GM20431 (cell line): ENCODE data around the gene SRCIN1.

ENCODE experiments used
- in situ Hi-C: fragments of 300-500 bp; cut with MseI, MboI; formaldehyde crosslinking; loops from one replicate; pipeline ENCODE4 v1.15.0; 2020; ENCODE audit warnings: low sequenced_read_pairs; ENCODE audit not compliant: unreplicated experiment

SRCIN1 gene

DNA sequence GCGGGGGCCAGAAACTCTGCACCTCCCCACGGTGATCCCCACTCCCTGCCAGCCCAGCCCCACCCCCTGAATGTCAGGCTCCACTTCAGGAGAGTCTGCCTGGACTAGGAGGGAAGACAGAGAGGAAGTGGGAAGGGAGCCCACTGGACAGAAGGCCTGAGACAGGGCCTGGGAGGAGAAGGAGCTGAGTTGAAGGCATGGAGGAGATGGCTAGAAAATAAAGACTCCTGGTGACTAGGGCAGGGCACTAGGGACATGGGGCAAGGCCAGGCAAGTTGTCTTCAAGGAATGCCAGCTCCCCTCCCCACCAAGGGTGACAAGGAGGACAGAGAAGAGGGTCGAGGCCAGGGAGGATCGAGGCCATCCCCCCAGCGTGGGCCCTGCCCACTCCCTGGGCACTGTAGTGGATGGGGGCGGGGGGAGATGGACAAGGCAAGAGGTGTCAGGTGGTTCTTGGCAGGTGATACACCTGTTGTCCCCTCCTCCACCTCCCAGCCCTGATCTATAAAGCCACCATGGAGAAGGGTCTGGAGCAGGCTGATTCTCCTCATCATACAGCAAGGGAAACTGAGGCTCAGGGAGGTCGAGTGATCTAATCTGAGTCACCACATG lies 19.7 kb downstream of the SRCIN1 start:
- in situ Hi-C loops = no loop called here

DNA sequence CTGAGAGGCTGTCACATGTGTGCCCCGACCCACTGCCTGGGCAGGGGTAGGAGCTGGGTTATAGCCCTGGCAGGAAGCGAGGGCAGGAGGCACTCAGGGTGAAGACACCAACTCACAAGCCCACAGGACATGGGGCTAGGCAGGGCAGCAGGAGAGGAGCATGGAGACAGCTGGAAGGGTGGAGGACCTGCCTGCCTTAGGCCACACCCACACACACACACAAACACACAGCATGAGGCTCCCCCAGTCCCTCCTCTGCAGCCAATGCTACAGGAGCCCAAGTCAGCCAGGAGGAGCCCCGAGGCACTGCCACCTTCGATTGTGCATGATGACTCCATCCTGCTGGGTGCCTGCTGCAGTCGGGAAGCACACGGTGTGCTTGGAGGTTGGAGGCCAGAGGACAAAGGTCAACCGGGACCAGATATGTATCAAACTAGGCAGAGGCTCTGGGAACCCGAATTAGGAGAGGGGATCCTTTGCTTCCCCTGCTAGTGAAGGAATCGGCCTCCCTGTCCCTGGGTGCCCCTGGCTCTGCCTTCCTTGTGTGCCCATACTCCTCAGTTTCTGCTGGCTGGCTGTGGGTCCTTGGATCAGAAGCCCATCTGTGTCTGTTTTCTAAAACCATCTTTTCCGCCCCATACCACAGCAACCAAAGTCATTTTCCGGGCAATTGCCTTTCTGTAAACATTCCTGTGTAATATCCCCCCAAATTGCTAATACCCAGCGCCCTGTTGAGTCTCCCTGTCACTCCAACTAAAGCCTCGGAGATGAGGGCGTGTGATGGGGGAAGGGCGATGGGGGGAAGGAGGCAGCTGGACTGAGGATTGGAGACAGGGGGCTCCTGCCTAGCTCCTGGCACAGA lies 20.5 kb downstream of the SRCIN1 start:
- in situ Hi-C loops = no loop called here

DNA sequence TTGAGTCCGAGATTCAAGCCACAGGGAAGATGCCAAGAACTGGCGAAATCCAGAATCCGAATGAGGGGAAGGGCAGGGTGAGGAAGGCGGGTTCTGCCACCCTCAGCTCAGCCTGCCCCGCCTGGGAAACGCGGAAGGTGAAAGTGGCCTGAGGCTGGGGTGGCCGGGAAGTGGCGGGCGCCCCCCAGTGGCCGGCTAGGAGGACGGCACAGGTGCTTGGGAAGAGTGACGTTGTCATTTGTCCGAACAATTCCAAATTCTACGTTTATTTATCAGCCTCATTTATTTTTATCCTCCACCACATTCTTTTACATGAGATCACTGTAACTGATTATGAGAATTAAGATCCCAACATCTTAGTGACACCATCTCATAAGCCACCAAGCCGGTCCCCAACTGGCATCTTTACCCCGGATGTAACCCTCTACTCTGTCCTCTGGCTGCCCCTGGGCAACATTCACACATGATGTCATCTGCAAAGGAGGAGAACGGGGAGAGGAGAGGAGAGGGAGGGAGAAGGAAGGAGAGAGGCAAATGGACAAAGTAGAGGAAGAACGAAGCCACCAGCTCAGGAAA lies 21.3 kb downstream of the SRCIN1 start:
- in situ Hi-C loops = no loop called here

DNA sequence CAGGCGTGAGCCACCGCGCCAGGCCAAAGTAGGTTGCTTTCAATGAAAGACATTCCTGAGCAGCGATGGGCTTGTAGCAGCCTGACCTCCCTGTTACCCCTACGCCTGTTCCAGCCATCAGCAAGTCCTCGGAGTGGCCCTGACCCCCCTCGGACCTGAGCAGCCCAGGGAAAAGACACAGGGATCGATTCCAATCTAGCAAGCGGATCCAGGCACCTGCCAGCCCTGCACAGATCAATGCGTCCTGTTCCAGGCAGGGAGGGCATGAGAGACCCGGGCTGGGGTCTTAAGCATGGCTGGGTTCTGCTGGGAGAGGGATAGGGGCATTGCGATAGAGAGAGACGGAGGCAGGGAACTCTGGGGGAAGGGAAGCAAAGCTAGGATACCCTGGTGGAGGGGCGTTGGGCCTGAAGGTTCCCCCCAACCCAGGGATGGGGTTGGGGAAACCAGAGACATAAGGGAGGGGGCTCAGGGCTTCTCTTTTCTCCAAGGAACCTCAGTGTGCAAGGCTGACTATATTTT lies 21.9 kb downstream of the SRCIN1 start:
- in situ Hi-C loops = no loop called here

DNA sequence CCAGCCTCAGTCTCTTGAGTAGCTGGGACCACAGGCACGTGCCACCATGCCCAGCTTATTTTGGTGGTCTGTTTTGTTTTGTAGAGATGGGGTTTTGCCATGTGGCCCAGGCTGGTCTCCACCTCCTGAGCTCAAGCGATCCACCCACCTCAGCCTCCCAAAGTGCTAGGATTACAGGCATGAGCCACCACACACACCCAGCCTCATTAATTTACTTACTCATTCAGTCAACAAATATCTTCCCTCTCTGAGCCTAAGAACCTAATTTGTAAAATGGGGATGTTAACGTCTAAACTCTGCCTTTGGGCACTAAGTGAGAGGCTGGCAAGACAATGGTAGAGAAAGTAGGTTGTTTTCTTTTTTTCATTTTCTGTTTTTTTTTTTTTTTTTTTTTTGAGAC lies 22.6 kb downstream of the SRCIN1 start:
- in situ Hi-C loops = no loop called here

DNA sequence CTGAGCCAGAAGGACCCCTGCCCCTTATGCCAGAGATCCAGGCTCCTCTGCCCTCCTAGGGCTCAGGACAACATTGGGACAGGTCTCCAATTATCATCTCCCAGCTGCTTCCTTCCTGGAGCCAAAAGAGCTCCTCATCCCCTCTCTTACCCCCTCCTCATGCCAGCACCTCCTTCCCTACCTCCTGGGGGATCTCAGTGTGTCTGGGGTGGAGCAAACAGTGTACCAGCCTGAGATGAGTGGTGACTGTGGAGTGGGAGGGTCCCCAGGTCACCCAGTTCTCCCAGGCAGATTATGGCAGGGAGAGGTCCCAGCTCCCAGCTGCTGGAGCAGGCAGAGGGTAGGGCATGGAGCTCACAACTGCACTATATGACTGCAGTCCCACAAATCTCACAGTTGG lies 23.7 kb downstream of the SRCIN1 start:
- in situ Hi-C loops = no loop called here

DNA sequence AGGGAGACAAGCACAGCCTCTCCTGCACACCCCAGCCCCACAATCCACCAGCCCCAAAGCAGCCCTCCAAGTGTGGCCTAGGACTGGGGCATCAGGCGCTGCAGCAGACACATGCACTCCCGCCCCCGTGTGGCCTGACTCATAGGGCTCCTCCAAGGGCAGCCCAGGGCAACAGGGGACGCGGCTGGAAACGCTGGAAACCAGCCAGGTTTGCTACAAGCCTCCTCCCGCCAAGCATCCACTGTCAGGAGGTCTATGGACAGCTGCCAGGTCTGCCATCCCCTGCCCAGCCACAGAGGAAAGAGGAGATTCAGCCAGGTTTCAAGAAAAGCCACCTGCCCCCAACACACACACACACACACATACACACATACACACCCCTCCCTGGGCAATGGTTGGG lies 25.8 kb downstream of the SRCIN1 start:
- in situ Hi-C loops = no loop called here

DNA sequence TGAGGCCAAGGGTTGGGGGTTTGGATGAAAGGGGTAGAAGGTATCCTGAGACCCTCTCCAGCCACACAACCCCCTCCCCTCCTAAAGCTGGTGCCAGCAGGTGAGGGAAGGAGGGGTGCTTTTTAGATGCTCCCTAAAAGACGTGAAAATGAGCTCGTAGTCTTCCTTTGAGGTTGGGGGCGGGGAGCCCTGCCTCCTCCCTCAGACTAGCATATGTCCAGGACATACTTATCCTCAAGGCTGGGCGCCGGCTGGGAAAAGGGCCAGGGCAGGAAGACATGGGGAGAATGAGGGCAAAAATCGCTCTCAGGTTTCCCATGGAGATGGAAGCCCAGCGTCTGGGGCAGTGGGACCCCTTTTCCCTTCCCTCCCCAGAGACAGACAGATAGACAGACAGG lies 26.7 kb downstream of the SRCIN1 start:
- in situ Hi-C loops = no loop called here

DNA sequence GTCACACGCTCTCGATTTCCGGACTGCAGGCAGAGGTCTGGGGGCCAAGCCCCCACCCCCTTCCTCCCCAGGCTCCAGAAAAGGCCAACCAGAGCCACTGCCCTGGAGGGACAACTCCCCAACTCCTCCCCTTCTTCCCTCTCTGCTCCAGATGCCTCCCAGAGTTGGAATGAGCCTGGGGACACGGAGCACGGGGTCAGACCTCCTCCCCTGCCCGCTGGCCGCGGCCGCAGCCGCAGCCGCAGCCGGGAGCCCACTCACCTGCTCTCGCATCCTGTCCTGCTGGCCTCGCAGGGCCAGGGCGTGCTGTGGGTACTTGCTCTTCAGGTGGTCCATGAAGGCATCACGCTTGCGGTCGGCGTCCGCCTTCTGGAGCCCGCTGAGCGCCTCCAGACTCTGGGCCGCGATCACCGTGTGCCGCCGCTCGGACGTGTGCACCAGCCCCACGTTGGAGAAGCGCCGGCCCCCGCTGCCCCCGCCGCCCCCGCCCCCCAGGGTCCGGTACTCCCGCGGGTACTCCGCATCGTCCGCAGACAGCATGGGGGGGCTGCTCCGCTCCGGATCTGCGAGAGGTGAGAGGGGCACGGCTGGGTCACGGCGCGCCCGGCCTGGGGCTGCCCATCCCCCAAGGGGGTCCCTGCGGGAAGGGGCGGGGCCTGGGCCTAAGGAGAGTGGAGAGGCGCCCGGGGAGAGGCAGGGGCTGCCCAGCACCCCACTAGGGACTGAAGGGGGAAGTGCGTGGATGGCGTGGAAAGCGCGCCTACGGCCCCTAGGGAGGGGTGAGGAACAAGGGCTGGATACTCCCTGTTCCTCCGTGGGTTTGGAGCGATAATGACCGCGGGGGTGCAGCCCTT lies 27.3 kb downstream of the SRCIN1 start:
- in situ Hi-C loops = no loop called here

DNA sequence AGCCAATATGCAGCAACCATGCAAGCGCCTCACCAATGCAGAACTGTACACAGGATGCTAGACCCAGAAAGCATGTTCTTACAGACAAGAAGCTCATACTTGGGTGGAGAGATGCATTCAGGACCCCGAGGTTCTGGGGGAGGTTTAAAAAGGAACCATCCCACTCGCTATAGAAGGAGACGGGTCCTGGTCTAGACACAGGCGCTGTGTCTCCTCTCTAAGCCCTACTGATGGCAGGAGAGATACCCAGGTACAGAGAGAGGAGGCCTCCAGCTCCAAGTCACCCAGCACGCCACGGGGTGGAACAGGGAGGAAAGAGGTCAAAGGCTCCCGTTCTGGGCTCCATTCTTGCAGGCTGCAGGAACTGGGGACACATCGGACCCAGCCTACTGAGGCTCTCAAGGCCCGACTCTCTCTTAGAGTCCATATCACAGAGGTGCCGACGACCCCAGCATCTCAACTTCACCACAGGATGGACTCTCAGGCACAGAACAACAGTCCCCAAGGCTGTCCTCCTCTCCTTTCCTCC lies 28.0 kb downstream of the SRCIN1 start:
- in situ Hi-C loops = no loop called here

DNA sequence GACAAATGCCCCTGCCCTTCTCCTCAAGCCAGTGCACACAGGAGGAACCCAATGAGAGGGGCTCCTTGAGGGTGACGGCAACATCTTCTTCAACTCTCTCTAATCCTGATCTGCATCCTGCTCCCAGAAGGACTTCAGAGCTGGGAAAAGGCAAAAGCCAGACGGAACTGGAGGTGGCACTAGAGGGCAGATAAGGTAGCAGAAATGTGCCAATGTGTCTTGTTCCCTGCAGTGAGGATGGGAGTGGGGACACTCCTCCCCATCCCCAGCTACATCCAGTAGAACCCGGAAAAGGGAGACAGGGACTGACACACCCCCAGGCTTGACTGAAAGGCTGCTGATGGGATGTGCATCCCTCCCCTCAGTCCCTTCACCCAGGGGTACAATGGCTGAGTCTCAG lies 28.5 kb downstream of the SRCIN1 start:
- in situ Hi-C loops = no loop called here

DNA sequence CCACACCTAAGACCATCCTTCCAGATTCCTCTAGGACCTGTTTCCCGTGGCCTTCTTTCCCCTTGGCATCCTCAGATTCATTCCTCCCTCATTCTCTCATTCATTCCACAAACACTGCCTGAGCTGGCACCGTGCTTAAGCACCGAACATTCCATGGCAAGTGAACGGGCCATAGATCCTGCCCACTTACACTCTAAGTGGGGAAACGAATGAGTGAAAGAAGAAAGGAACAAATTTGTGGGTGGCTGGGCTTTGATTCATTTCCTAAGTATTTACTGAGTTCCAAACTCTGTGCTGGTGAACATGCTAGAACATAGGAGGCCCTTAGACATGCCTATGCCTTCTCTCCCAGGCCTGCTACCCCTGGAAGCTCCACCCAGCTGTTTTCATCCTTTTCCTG lies 30.0 kb downstream of the SRCIN1 start:
- in situ Hi-C loops = no loop called here

DNA sequence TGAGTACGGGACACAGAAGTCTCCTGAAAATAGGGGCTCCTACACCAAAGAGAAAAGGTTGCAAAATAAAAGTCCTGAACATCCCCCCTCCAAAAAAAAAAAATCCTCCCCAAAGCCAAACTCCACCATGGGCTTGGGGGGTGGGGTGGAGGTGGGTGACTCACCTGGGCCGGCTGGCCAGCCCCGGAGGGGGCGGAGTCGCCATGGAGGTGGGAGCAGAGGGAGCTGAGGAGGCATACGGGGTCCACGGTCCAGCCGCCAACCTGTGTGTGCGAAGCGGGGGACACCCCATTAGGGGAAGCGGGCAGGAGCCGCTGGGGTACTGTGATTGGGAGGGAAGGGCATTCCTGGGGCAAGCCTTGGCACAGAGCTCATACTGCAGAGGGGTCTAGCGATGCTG lies 31.0 kb downstream of the SRCIN1 start:
- in situ Hi-C loops = loop anchor here (25.0 kb wide), 1 partner anchor 88 kb away; the partner anchor contains the start of gene EPOP

DNA sequence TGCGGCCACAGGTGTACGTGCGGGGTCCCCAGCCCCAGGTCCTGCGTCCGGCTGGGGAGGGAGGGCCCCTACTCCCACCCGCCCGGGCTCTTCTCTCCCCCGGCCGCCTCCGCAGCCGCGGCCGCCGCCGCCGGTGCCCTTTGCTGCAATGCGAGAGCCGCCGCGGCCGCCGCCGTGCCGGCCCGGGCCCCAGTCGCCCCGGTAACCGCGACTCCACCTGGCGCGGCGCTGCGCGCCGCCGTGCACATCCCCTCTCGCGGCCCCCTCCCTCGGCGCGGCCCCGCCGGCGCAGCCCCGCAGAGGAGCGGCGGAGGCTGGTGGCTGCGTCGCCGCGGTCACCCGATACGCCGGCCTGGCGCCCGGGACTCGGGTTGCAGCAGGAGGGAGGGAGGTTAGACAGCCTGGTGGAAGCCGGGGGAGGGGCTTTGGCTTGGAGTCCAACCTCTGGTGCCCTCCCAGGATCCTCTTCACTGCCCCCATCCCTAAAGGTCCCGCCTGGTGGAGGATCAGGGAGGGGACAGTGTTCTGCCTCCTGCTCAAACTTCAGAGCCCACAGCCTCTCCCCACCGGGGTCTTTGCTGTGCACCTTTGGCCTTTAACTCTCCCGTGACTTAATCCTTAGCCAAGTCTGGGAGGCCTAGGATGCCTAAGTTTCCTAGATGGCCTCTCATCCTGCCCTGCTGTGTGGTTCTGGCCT lies 32.9 kb downstream of the SRCIN1 start:
- in situ Hi-C loops = loop anchor here (25.0 kb wide), 1 partner anchor 89 kb away; the partner anchor contains the start of gene EPOP

DNA sequence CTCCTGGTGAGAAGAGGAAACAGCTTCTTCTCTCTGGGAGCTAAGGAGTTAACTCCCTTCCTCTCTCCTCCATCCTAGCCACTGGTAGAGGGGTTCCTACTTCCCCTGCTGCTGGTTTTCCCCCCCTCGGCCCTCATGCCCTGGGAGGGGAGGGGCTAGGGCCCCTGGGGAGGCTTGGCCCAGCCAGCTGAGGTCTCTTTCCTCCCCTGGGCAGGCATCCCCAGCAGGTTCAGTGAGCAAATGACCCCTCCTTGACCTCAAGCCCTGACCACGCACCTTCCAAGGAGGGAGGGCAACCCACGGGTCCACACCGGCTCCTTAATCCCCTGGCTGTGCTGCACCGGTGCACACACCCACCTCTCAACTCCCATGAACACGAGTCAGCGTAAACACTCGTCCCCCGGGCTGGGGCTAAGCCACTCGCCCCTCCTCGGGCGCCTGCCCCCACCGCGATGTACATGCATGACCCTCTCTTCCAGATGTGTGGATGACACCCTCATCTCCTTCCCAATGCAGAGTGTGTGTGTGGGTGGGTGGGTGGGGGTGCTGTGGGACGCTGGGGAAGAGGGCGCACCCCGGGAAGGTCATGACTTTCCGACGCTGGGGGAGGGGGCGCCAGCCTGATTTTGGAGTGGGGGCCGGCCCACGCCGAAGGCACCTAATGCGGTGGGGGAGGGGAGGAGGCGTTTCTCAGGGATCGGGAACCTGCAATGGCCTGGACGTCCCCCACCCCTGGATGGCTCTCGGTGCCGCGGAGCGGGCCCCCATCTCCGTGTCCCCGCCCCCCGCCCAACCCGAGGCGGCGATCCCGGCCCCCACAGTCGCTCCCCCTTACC lies 33.7 kb downstream of the SRCIN1 start:
- in situ Hi-C loops = loop anchor here (25.0 kb wide), 1 partner anchor 90 kb away; the partner anchor contains the start of gene EPOP

DNA sequence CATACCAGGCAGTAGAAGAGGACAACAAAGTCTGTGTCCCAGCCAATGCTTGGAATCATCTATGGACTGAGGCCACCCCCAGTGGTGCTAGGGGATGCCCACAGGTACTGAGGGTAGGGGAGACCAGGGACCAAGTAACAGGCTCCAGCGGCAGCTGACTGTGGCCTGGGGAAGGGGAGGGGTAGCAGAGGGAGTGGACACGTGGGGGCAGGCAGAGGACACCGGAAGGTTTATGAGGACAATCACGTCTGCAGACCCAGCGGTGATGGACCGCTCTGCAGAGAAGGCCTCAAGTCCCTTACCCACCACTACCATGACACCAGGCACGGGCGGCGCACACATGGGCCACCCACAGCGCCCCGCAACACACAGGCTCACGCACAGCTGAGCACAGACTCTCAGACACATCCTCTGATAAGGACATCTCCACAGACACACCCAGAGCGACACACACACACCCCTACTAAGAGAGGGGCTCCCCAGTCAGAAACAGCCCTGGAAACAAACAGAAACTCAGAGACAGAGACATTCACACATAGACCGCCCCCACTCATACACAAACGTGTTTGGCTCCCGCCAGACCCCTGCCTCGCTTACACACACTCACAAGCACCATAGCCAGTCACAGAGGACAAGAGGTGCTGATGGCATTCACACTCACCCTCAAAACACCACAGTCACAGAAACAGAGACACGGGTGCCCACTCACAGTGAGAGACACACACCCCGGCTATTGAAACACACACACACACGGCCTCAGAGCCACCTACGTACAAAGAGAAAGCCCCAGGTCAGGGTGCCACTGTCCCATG lies 35.8 kb downstream of the SRCIN1 start:
- in situ Hi-C loops = loop anchor here (25.0 kb wide), 1 partner anchor 92 kb away; the partner anchor contains the start of gene EPOP

DNA sequence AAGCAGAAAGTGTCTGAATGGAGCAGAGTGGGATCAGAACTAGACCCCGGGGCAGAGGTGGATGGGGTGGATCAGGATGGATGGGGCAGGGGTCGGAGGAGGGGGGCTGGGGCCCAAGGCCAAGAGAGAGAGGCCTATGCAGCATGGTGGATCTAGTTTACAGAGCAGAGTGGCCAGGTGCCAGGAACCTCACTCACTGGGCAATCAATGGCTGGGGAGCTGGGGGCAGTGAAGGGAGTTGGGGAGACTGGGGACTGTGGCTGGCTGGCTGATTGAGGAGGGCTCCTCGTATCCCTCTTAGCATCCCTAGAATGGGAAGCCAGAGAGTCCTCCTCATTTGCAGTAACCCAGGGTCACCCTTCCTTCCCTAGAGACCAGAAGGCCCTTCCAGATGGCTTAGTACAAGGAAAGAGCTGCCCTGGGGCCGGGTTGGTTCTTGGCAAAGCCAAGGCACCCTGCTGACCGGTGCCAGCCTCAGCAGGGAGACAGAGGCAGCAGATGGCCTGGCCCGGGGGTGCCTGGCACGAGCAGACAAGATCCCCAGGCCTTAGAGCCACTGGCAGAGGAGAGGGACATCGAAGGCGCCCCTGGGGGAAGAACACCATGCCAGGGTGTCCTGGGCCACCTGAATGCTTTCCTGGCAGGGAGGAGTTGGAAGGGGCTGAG lies 36.8 kb downstream of the SRCIN1 start:
- in situ Hi-C loops = loop anchor here (25.0 kb wide), 1 partner anchor 93 kb away; the partner anchor contains the start of gene EPOP
